ENCODE measurements around the gene RAPGEF4.

- TF ChIP-seq POLR2AphosphoS5 (IDR thresholded peaks at IDR 0.05; ENCODE audit: low read depth, low read length) (no peak), TAF1 (IDR thresholded peaks at IDR 0.05; ENCODE audit: borderline replicate concordance, low read depth, low read length) (no peak)
Measured at GRCh38 chr2:173059971-173060461, 324.4 kb downstream of the RAPGEF4 start.
